HG03442 (cell line): ENCODE results near the gene ULK2.
A peak's percentile ranks its signal among the peaks of the same experiment; 100 is the strongest.

ENCODE experiments used
- ATAC-seq: cut with Tn5 transposase; IDR thresholded peaks from one replicate; pipeline ENCODE4 v1.9.1; 2021; ENCODE audit warnings: mild to moderate bottlenecking, moderate library complexity; ENCODE audit not compliant: unreplicated experiment

The ULK2 gene

DNA sequence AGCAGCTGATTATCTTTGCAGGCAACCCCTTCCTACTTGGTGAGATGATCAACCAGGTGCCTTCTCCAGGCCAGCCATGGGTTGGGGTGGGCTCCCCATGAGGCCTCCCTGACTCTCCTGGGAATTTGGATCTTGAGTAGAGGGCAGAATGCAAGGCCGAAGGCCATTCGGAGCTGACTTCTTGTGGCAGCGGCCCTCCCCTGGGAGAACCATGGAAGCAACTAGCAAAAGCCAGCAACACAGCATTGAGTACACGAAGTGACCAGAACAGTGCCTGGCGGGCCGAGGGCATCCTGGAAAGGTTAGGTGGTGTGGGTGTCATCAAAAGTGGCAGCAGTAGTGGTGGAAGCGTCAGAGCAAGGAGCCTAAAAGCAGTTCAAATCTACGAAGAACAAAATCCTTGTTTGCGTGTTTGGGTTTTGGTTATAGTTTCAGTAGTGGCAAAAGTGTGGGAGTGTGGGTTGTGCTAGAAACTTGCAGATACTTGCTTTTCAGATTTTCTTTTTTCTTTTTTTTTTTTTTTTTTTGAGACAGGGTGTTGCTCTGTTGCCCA, 117.6 kb downstream of the ULK2 start:
- no peak for ATAC-seq

DNA sequence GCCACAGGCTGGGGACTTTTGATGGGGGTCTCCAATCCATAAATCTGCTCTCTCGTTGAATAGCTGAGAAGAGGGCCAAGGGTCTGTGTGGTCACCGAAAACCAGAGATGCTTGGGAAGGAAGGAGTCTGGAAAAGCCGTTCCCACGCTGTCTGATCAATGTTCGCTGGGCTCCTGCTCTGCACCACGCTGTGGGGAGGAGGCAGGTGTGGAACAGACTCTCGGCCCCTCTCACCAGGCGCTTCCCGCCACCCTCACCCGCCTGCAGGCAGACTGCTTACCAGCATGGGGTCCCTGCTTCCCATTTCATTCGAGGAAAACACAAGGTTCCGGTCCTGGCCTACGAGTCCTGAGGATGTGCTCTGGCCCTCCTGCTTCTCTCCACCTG, 118.9 kb downstream of the ULK2 start:
- ATAC-seq: no peak

DNA sequence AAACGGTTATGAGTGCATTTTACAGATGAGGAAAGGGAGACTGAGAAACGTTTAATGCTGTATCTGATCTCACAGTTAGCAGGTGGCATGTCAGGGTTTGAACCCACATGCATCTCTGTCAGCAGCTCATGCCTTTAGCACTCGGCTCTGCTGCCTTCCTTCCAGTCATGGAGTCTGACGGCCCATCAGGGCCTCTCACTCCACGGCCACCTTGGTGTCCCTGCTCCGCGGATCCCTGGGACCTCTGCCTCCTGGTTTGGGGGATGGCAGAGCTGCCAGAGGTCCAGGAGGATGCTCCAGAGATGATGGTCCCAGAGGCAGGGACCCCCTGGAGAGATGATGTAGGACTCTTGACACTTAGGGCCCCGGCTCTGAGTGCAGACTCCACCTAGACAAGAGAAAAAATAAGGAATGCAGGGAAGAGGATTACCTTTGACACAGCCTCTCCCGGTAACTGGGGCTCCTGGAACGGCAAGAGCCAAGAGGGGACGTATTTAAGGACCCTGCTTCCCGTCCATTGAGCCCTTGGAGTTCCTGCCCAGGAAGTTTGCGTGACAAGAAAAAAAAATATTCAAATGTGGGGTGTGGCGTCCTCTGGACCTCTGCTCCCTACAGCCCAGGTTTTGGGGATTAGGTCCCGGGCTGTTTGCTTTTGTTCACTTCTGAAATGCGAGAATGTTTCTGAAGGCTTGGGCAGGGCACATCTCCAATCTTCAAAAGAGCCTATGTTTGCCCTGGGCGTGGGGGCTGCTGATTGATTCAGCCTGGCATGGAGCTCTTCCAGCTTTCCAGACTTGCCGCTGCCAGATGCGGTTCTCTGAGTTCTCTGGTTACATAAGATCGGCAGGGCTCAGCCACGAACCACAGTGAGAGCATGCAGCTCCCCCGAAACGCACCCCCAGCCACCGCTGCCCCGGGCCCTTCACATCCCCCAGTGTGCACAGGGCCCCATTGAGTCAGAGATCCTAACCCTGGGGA, 119.6 kb downstream of the ULK2 start, which contains the start of gene ALDH3A1:
ALDH3A1 (minus strand) TSS at position 470 of the 978 bp plus-strand sequence. CDS start 3,169 bp downstream, outside the sequence.
- no peak for ATAC-seq

DNA sequence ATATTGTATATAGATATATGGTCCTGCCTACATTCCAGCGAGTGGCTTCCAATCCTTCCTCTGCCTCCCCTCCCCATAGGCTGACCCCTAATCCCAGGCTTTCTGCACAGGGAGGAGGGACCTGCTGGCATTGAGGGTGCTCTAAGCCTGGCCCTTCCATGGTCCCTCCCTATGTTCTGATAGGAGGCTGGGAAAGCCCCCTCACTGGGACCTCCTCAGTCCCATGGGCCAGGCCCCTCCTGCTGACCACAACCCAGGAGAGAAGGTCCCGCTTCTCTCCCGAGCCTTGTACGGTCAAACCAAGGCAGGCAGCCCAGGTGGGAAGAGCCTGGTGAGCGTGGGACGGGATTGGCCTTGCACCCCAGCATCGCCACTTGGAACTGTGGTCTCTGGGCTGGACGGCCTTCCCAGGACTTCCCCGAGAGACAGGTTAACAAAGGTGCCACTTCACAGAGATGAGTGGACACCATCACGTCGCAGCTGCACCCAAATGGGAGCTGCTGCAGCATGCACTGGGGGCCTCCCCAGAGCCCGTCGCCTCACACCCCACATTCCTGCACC, 120.5 kb downstream of the ULK2 start:
- ATAC-seq: no peak

DNA sequence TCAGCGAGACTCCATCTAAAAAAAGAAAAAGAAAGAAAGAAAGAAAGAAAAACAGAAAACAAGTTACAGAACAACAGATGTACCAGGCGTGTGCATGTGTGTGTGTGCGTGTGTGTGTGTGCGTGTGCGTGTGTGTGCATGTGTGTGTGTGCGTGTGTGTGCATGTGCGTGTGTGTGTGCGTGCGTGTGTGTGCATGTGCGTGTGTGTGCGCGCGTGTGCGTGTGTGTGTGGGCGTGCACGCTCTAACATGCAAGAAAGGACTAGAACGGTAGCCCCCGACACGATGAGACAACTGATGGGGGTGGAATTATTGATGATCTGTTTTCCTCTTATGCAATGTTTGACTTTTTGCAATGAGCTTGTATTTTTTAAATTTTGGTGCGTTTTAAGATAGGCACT, 121.2 kb downstream of the ULK2 start:
- ATAC-seq: no peak

DNA sequence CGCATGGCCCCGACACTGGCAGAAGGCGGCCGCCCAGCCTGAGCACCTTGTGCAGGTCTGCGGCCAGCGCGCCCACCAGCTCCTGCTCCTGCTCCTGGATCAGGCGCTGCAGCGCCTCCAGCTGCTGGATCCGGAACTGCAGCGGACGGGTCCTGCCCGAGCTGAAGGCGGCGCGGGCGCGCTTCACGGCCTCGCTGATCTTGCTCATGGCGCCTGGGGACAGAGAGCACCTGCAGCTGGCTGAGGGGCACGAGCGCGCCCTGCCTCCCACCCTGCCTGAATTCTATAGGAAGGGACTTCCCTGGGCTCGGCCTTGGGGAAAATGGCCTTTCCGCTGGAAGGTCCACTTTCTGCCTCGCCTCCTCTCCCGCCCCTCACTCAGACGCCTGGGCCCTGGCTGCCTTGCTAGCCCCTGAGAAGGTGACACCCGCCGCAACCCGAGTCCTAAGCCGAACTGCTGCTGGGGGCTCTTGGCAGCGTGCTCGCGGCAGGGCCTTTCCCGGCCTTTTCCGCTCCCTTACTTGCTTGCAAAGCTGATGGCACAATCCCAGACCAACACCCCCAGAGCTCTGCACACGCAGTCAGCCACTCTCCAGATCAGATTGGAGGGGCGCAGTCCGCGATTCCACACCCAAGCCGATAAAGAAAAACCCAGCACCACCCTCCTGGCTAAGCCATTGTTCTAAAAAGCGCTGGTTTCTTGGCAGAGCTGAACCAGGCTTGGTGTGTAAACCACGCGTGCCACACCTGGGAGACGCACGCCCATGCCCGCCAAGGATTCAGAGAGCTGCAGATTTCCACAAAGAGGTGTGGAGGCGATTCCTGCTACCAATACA, 122.6 kb downstream of the ULK2 start:
- ATAC-seq: peak; percentile 53

DNA sequence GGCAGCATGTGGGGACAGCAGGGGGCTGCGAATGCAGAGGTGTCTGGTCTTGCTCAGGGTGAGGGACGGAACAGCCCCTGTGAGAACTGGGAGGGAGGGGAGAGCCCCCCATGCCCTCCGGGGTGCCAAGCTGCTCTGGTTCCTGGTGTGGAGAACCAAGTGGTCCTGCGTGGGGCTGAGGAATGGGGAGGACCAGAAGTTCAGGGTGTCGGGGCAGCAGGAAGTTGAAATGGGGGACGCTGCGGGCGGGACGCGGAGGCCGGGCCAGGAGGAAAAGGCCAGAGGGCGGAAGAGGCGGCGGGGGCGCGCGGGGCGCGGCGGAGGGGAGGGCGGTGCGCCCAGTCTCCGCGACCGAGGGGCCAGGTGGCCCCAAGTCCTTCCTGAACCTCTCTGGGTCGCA, 123.2 kb downstream of the ULK2 start:
- ATAC-seq: no peak

DNA sequence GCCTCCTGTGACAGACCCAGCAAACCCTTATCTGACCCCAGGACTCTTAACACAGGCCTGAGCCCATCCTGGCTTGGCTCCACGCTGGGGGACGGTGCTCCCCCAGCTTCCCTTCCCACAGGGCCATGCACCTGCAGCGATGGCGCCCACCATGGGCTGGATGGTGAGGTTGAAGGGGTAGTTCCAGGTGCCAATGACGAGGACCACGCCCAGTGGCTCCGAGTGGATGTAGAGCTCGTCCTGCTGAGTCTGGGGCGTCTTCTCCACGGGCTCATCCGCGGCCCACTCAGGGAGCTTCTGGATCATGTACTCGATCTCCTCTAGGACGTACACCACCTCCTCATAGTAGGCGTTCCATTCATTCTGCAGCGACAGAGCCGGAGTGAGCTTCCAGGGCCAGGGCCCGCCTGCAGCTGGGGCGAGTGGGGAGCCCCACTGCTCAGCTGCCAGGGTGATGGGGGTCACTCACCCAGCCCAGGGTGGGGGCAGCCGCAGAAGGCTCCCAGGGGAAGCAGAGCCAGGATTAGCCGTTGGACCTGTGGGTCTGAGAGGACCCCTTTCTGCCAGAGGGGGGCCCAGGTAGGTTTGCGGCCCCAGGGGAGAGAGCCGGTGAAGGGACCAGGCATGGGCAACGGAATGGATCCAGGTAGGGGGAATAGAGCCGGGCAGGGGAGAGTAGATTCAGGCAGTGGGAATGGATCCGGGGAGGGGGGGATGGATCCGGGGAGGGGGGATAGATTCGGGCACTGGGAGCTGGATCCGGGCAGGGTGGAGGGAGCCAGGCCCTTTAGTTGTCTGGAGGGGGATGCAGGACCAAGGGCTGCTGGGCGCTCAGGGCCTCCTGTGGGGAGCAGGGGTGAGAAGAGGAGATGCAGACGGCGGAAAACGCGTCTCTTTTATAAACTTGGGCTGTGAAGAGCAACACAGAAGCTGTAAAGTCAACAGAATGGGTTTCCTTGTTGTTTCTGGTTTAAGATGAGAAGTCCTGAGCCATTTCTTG, 124.3 kb downstream of the ULK2 start:
- ATAC-seq: no peak

DNA sequence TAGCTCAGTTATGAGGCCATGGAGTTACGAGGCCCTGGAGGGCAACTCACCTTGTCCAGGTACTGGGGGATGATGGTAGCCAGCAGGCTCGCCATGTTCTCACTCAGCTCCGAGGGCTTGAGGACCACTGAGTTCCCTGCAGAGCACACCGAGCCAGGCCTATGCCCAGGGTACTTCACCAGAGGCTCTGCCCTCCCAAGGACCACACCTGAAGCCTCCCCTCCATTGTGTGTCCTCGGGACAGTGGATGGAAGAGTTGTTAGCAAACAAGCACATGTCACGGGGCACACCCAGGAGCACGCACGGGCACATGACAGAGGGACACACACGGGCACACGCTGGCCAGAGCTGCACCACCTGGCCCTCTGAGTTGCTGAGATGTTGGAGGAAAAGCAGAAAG, 125.2 kb downstream of the ULK2 start:
- ATAC-seq: no peak

DNA sequence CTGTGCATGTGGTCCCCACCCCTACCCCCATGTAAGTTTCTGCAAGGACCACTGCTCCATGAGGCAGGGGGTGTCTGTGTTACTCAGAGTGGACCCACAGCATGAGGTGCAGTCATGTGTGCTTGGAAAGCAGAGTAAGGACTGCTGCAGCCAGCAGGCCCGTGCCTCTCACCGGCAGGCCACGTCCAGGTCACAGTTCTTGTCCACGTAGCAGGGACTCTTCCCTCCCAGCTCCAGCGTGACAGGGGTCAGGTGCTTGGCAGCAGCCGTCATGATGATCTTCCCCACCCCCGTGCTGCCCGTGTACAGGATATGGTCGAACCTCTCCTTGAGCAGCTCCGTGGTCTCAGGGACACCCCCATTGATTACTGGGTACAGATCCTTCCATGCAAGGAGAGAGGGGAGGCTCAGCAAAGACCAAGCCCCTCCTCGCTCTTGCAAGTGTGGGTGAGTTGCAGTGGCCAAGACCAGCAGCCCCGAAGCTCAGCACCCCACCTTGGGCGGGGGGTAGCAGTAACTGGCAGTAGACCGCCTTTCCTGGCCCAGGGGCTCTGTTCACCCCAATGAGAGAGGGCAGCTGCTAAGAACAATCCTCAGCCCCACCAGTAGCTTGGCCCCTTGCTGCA, 125.8 kb downstream of the ULK2 start:
- ATAC-seq: no peak

DNA sequence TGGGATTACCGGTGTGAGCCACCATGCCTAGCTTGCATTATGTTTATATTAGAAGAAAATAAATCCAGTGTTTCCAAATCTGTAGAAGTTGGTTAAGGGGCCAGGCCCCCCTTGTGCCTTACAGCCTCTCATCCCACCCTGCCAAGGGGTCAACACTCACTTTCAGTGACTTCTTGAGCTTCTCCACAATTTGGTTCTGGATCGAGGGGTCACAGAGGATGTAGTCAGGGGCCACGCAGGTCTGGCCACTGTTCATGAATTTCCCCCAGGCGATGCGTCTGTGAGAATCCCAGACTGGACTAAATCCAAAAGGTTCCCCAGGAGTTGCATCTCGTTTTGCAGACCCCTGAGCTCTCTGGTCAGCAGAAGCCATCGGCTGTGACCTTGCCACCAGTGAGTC, 126.8 kb downstream of the ULK2 start:
- no peak for ATAC-seq

DNA sequence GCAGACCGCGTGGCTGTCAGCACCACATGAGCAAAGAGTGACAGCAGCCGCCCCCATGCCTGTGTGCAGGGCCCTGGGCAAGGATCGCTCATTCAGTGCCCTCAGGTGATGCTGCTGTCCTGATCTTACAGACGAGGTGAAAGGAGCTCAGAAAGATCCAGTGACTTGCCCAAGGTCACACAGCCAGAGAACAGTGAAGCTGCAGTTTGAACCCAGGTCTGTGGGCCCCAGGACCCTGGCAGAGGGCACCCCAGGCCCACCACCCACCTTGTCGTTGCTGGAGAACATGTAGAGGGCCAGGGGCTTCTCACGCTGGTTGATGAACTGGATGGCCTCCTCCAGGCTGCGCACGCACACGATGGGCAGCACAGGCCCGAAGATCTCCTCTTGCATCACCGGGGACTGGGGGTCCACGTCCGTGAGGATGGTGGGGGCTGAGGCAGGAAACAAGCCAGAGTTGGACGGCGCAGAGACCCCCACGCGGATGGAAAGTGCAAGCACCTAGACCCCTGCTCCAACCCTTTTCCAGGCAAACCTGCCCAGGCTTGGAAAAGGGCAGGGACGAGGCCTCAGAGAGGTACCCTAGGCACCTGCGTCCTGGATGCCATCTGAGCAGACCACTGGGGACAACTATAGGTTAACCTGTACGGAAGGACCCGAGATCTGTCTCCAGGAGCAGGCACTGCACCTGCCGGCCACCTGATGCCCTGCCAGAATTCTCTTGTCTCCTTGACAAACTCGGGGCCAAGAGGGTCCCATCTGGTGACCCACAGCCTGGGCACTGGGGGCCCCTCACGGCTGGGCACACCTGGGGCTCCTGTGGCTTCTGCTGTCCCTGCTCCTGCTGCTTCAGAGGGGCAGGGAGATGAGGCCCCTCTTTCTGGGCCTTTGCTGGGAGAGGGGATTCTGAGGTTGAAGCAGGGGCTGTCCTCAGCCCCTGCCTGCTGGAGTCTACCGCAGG, 128.2 kb downstream of the ULK2 start:
- no peak for ATAC-seq

DNA sequence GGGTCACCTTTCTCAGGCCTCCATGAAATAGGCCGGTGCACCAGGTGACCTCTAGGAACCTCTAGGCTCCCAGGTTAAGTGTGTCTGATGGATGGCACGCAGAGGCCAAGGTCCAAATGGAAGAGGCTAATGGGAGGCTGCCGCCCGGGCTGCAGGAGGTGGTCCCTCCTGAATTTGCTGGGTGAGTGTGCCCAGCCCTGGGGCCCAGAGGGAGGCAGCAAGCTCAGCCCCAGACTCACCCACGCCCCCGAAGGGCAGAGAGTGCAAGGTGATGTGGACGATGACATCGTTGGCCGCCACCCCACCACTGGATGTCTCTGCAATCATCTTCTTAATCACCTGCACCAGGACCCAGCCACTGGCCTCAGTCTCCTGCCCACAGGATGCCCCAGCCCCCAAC, 129.0 kb downstream of the ULK2 start:
- no peak for ATAC-seq

DNA sequence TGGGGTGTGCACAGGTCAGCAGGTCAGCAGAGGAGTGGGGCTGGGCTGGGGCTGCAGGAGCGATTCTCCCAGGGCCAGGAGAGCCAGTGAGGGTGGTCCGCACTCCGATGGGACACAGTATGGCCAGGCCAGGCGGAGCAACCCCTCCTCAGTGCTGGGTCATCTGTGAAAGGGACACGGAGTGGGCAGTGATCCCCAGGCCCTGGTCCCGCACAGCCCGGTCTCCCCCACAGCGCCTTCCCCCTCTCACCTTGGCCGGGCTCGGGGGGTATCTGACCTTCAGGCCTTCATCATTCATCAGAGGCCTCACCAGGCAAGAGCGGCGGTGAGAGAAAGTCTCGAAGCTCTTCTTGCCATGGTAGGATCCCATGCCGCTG, 129.7 kb downstream of the ULK2 start:
- ATAC-seq: no peak

DNA sequence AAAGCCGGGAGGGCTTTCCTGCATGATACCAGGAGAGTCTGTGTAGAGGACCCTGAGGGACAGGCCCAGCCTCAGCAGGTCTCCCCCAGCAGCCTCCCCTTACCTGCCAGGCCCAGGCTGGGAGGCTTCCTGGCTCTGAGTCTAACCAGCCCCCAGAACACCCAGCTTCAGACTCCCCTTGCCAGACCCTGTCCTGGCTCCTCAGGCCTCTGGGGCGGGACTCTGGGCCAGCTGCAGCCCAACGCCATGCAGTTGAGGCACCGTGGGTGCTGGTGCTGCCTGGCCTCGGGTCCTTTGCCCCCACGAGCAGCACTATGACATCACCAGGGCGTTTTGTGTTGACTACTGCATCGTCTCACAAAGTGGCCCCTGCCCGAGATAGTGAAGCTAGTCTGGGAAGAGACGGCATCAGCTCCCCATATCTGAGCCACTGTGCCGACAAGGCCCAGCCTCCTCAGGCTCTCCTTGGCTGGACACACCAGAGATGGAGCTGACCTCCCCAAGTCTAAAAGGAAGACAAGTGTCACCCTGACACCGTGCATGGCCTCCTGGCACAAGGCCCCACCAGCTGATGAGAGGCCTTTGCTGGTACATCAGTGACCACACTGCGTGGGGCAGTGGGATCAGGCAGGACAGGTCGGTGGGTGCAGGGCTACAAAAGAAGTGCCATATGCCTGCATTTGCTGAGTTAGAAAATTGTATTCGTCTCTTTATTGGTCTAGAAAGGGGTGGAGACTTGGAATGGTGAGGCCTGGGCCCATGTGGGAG, 130.2 kb downstream of the ULK2 start:
- no peak for ATAC-seq

DNA sequence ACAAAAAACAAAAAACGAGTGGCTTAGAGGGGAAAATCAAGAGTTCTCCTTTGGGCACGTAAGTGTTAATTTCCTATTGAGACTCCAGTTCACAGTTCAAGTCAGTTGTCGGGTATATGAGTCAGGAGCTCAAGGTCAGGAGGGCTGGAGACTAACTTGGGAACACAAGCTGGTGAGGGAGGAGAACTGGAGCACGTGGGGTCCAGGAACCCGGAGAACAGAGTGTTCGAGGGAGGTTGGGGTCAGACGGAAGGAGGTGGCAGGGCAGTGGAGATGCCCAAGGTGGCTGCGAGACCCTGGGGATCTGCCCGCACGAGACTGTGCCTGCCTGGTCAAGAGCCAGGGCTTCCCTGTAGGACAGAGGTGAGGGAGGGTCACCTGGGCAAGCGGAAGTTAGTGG, 131.7 kb downstream of the ULK2 start:
- ATAC-seq: no peak

DNA sequence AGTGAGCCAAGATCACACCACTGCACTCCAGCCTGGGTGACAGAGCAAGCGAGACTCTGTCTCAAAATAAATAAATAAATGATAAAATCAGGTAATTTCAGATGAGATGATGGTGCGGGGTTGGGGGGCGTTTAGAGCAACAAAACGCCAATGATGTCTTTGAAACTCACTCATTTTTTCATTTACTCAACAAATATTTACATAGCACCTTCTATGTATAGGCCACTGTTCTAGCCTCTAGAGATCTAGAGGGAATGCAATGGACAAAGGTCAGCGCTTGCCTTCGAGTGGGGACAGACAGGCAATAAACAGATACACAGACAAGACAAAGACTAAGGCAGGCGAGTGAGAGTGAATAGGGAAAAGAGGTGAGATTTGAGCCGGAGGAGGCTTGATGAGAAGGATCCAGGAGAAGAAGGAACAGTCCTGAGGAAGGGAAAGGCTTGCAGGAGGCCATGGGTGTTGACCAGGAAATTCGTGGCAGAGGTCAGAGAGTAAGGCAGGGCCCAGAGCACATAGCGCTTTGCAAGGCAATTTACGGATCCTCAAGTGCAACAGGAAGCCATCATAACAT, 133.7 kb downstream of the ULK2 start:
- no peak for ATAC-seq
